Measurements from ENCODE around the gene TRPC4AP.

TRPC4AP gene

DNA sequence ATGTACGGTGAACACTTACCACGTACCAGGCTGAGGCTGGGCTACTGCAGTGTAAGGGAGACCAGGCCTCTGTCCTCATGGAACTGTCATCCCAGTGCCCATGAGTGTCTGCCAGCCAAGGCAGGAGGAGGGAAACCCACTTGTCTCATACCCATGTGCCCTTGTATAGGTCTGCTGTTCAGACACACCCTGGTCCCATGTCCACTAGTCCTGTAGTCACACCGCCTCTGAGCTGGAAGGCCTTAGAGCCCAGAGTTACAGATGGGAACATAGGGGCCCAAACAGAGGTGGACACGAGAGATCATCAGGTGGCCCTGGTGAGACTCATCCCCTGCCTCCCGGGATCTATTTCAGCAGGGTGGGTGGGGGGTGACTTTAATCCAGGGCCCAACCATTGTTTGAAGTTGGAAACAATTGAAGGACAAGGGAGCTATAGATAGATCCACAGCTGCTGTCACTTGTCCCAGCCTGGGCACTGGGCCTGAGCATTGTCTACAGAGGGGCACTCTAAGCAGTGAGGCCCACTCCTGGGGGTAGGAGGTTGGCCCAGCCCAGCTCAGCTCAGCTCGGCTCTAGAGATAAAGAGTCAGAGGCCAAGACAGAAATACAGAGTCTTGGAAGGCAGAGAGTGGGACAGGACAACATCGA is 122.3 kb downstream of the TRPC4AP start:
- TF ChIP-seq RARB (CRISPR knock-in tag; IDR thresholded peaks at IDR 0.05) (no peak), ISL1 (CRISPR knock-in tag; IDR thresholded peaks at IDR 0.05) (no peak), ZNF8 (CRISPR knock-in tag; IDR thresholded peaks at IDR 0.05) (no peak), GLIS3 (CRISPR knock-in tag; IDR thresholded peaks at IDR 0.05) (no peak), ZNF565 (CRISPR knock-in tag; conservative IDR thresholded peaks at IDR 0.05; ENCODE audit: low read depth) (no peak), TCF4 (CRISPR knock-in tag; IDR thresholded peaks at IDR 0.05; ENCODE audit: borderline replicate concordance) (no peak), TOX (CRISPR knock-in tag; IDR thresholded peaks at IDR 0.05; ENCODE audit: borderline replicate concordance) (no peak), ZNF70 (CRISPR knock-in tag; IDR thresholded peaks at IDR 0.05) (no peak)
- TF ChIP-seq, protein P1, sequence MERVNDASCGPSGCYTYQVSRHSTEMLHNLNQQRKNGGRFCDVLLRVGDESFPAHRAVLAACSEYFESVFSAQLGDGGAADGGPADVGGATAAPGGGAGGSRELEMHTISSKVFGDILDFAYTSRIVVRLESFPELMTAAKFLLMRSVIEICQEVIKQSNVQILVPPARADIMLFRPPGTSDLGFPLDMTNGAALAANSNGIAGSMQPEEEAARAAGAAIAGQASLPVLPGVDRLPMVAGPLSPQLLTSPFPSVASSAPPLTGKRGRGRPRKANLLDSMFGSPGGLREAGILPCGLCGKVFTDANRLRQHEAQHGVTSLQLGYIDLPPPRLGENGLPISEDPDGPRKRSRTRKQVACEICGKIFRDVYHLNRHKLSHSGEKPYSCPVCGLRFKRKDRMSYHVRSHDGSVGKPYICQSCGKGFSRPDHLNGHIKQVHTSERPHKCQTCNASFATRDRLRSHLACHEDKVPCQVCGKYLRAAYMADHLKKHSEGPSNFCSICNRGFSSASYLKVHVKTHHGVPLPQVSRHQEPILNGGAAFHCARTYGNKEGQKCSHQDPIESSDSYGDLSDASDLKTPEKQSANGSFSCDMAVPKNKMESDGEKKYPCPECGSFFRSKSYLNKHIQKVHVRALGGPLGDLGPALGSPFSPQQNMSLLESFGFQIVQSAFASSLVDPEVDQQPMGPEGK (CRISPR knock-in tag; IDR thresholded peaks at IDR 0.05; ENCODE audit: borderline replicate concordance): no peak
- TF ChIP-seq, protein P2, sequence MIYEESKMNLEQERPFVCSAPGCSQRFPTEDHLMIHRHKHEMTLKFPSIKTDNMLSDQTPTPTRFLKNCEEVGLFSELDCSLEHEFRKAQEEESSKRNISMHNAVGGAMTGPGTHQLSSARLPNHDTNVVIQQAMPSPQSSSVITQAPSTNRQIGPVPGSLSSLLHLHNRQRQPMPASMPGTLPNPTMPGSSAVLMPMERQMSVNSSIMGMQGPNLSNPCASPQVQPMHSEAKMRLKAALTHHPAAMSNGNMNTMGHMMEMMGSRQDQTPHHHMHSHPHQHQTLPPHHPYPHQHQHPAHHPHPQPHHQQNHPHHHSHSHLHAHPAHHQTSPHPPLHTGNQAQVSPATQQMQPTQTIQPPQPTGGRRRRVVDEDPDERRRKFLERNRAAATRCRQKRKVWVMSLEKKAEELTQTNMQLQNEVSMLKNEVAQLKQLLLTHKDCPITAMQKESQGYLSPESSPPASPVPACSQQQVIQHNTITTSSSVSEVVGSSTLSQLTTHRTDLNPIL (CRISPR knock-in tag; IDR thresholded peaks at IDR 0.05; ENCODE audit: low read depth): no peak
- TF ChIP-seq, protein P3, sequence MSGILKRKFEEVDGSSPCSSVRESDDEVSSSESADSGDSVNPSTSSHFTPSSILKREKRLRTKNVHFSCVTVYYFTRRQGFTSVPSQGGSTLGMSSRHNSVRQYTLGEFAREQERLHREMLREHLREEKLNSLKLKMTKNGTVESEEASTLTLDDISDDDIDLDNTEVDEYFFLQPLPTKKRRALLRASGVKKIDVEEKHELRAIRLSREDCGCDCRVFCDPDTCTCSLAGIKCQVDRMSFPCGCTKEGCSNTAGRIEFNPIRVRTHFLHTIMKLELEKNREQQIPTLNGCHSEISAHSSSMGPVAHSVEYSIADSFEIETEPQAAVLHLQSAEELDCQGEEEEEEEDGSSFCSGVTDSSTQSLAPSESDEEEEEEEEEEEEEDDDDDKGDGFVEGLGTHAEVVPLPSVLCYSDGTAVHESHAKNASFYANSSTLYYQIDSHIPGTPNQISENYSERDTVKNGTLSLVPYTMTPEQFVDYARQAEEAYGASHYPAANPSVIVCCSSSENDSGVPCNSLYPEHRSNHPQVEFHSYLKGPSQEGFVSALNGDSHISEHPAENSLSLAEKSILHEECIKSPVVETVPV (CRISPR knock-in tag; IDR thresholded peaks at IDR 0.05): no peak
- TF ChIP-seq, protein P4, sequence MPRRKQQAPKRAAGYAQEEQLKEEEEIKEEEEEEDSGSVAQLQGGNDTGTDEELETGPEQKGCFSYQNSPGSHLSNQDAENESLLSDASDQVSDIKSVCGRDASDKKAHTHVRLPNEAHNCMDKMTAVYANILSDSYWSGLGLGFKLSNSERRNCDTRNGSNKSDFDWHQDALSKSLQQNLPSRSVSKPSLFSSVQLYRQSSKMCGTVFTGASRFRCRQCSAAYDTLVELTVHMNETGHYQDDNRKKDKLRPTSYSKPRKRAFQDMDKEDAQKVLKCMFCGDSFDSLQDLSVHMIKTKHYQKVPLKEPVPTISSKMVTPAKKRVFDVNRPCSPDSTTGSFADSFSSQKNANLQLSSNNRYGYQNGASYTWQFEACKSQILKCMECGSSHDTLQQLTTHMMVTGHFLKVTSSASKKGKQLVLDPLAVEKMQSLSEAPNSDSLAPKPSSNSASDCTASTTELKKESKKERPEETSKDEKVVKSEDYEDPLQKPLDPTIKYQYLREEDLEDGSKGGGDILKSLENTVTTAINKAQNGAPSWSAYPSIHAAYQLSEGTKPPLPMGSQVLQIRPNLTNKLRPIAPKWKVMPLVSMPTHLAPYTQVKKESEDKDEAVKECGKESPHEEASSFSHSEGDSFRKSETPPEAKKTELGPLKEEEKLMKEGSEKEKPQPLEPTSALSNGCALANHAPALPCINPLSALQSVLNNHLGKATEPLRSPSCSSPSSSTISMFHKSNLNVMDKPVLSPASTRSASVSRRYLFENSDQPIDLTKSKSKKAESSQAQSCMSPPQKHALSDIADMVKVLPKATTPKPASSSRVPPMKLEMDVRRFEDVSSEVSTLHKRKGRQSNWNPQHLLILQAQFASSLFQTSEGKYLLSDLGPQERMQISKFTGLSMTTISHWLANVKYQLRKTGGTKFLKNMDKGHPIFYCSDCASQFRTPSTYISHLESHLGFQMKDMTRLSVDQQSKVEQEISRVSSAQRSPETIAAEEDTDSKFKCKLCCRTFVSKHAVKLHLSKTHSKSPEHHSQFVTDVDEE (CRISPR knock-in tag; IDR thresholded peaks at IDR 0.05): no peak
- TF ChIP-seq, protein P5, sequence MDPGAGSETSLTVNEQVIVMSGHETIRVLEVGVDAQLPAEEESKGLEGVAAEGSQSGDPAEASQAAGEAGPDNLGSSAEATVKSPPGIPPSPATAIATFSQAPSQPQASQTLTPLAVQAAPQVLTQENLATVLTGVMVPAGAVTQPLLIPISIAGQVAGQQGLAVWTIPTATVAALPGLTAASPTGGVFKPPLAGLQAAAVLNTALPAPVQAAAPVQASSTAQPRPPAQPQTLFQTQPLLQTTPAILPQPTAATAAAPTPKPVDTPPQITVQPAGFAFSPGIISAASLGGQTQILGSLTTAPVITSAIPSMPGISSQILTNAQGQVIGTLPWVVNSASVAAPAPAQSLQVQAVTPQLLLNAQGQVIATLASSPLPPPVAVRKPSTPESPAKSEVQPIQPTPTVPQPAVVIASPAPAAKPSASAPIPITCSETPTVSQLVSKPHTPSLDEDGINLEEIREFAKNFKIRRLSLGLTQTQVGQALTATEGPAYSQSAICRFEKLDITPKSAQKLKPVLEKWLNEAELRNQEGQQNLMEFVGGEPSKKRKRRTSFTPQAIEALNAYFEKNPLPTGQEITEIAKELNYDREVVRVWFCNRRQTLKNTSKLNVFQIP (CRISPR knock-in tag; IDR thresholded peaks at IDR 0.05; ENCODE audit: borderline replicate concordance, low read depth): no peak
- ATAC-seq: no peak

DNA sequence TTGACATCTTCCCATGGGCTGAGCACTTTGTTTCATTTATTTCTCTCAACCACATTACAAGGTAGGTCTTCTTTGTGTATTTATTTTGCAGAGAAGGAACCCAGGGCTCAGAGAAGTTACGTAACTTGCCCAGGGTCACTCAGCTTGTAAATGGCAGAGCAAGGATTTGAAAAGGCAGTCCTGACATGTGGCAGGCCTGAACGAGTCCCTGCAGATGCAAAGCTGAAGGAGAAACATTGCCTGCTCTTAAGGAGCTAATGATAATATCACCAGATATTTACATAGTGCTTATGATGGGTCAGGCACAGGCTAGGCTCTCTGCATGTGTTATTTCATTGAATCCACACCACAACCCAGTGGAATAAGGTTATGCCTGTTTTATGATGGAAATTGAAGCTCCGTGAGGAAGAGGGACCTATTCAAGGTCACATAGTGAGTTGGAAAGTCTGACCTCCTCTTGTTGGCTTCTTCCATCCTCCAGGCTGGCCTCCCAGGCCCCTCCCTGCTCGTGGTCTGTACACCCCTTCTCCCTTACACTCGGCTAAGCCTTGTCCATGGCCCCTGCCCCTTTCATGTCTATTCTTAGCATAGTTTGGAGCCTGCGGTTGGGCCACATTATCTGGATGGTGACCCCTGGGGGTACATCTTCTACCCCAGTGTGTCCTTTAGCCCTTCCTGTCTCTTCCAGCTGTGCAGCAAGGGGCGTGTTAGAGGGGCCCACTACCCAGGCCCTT is 124.4 kb downstream of the TRPC4AP start:
- TF ChIP-seq OSR1 (CRISPR knock-in tag; IDR thresholded peaks at IDR 0.05) (no peak), ZNF565 (CRISPR knock-in tag; conservative IDR thresholded peaks at IDR 0.05; ENCODE audit: low read depth) (no peak), GLIS3 (CRISPR knock-in tag; IDR thresholded peaks at IDR 0.05) (no peak), ZNF70 (CRISPR knock-in tag; IDR thresholded peaks at IDR 0.05) (no peak)
- TF ChIP-seq, protein P1 (CRISPR knock-in tag; IDR thresholded peaks at IDR 0.05; ENCODE audit: borderline replicate concordance): no peak
- TF ChIP-seq, protein P5 (CRISPR knock-in tag; IDR thresholded peaks at IDR 0.05; ENCODE audit: borderline replicate concordance, low read depth): no peak
- no peak for ATAC-seq
